Lower lobe of right lung (tissue), 2 donors: ENCODE results near the gene ZNF799. TPM values are rescaled to one million over a fixed set of nuclear protein-coding genes. Genes with fewer than 3 reads are reported as not detected.
"Not testable (repeated sequence)": the region's sequence is repeated elsewhere in the genome, so short reads cannot be mapped to it uniquely, and the experiment has no call there.

ENCODE experiments used
- ATAC-seq, 2 donors: fragments of 200-7000 bp; cut with Tn5 transposase; one replicate each; pipeline ENCODE4 v1.9.1; 2020 to 2022; ENCODE audit warnings: mild to moderate bottlenecking in 2 of 2, moderate library complexity in 2 of 2
- DNase-seq: peaks from one replicate; pipeline ENCODE4 v3.0.0-alpha.2; 2020
- H3K27ac ChIP-seq: fragments of 200-600 bp; one replicate; pipeline ENCODE4 v1.8.0; 2022
- H3K27me3 ChIP-seq: fragments of 200-600 bp; one replicate; pipeline ENCODE4 v1.8.0; 2022; ENCODE audit warnings: low read depth
- H3K36me3 ChIP-seq: fragments of 200-600 bp; one replicate; pipeline ENCODE4 v1.8.0; 2022; ENCODE audit warnings: mild to moderate bottlenecking
- H3K4me1 ChIP-seq: fragments of 200-600 bp; one replicate; pipeline ENCODE4 v1.8.0; 2022
- H3K4me3 ChIP-seq: fragments of 200-600 bp; one replicate; pipeline ENCODE4 v1.8.0; 2022; ENCODE audit warnings: mild to moderate bottlenecking
- H3K9me3 ChIP-seq: fragments of 200-600 bp; one replicate; pipeline ENCODE4 v1.8.0; 2022
- CTCF ChIP-seq: fragments of 200-600 bp; IDR thresholded peaks from one replicate; pipeline ENCODE4 v1.8.0; 2022; ENCODE audit warnings: antibody characterized with exemption, mild to moderate bottlenecking
- intact Hi-C: fragments of 100-400 bp; cut with DNase I; formaldehyde crosslinking; loops from one replicate; pipeline ENCODE4 v1.11.0; 2022
- long read RNA-seq: library from polyadenylated mRNA; unstranded; transcript quantifications from one replicate; pipeline ENCODE4 v2.0.0, GENCODE V29; 2021
- total RNA-seq: library from RNA; stranded (reverse); fragmentation: NEBNext Ultra II Directional; extraction: Animal tissue kit (Norgen Biotek cat#: 25700); gene quantifications from one replicate; pipeline ENCODE4 v1.2.1, GENCODE V29; 2021
- donor health status: DM: no; HTN: yes; CAD: no; lungs with severe emphysema.

Gene ZNF799
- 6.5 TPM for total RNA-seq
- long read RNA-seq, full-length matches to known transcripts: 11 of 11 reads
- long read RNA-seq, partial matches to known transcripts: 0 of 11 reads
- long read RNA-seq, other reads (novel, unspliced or antisense): 0 of 11 reads

GRCh38 chr19:12400633-12401502, at the start of gene ZNF799:
TSS of gene ZNF799 (minus strand) at chr19:12401271. CDS start at chr19:12401070, 201 bp downstream.
- Histone ChIP-seq H3K36me3 (no peaks in the 10 kb centered on the region), H3K4me3 (peak within 1 kb of the TSS; percentile 84), H3K9me3 (no peaks in the 10 kb centered on the region), H3K27me3 (no peaks in the 10 kb centered on the region), H3K27ac (peak within 1 kb of the TSS; percentile 88), H3K4me1 (peaks cover 7% of the 10 kb centered on the region)
- intact Hi-C loops: no loop called here
- ATAC-seq: peak; percentile 98 to 99
- no peak for TF ChIP-seq CTCF
- DNase-seq: peak; percentile 99

- no peak overlapping the region for H3K4me3 ChIP-seq
- H3K27ac ChIP-seq: no peak overlapping the region
- no peaks in the 10 kb centered on the region for H3K4me1 ChIP-seq
- H3K27me3 ChIP-seq: no peaks in the 10 kb centered on the region
- DNase-seq (no peak), ATAC-seq (no peak)
- peaks cover 2% of the 10 kb centered on the region for H3K9me3 ChIP-seq
- intact Hi-C loops: no loop called here
- no peak for TF ChIP-seq CTCF
- H3K36me3 ChIP-seq: no peaks in the 10 kb centered on the region
Measured at GRCh38 chr19:12450844-12451243, 49.8 kb upstream of the ZNF799 start.

GRCh38 chr19:12448808-12449207, 47.7 kb upstream of the ZNF799 start:
- no peak for DNase-seq

GRCh38 chr19:12440541-12441316, 39.7 kb upstream of the ZNF799 start, which contains the start of gene ZNF443:
TSS of gene ZNF443 (minus strand) at chr19:12441021. CDS start at chr19:12440914, 107 bp downstream.
- peak; percentile 100 for ATAC-seq
- DNase-seq: peak; percentile 97

More at GRCh38 chr19:12448808-12449207, 47.7 kb upstream of the ZNF799 start:
- no peaks in the 10 kb centered on the region for H3K27me3 ChIP-seq
- H3K27ac ChIP-seq: no peak overlapping the region
- H3K4me1 ChIP-seq: no peaks in the 10 kb centered on the region
- H3K9me3 ChIP-seq: peaks cover 8% of the 10 kb centered on the region
- H3K4me3 ChIP-seq: no peak overlapping the region
- TF ChIP-seq CTCF: no peak
- no peaks in the 10 kb centered on the region for H3K36me3 ChIP-seq
- intact Hi-C loops: no loop called here
- no peak for ATAC-seq

GRCh38 chr19:12439686-12440540, 38.8 kb upstream of the ZNF799 start:
- H3K9me3 ChIP-seq, intact Hi-C loops, H3K27me3 ChIP-seq, H3K36me3 ChIP-seq, H3K4me1 ChIP-seq: not testable (repeated sequence)
- Histone ChIP-seq H3K27ac (peak overlapping the region; percentile 75), H3K4me3 (peak overlapping the region; percentile 67)
- DNase-seq (peak; percentile 51), ATAC-seq (peak; percentile 73 to 84)

More at GRCh38 chr19:12440541-12441316, 39.7 kb upstream of the ZNF799 start, which contains the start of gene ZNF443:
- Histone ChIP-seq H3K27me3 (no peaks in the 10 kb centered on the region), H3K4me3 (peak within 1 kb of the TSS; percentile 67), H3K27ac (peak within 1 kb of the TSS; percentile 75), H3K4me1 (peaks cover 4% of the 10 kb centered on the region), H3K36me3 (no peaks in the 10 kb centered on the region), H3K9me3 (peaks cover 6% of the 10 kb centered on the region)
- TF ChIP-seq CTCF: no peak
- intact Hi-C loops: no loop called here

GRCh38 chr19:12430726-12431299, 29.7 kb upstream of the ZNF799 start:
- H3K36me3 ChIP-seq: peaks cover 15% of the 10 kb centered on the region
- ATAC-seq, DNase-seq, H3K9me3 ChIP-seq, H3K4me1 ChIP-seq, H3K27me3 ChIP-seq, H3K27ac ChIP-seq, H3K4me3 ChIP-seq, intact Hi-C loops: not testable (repeated sequence)
